Lower leg skin (tissue), 4 donors: ENCODE measurements around the gene NR1H3. TPM values are rescaled to one million over a fixed set of nuclear protein-coding genes. Genes with fewer than 3 reads are reported as not detected.
A peak's percentile ranks its signal among the peaks of the same experiment; 100 is the strongest.

Source experiments
- DNase-seq, 2 donors: peaks; one replicate each; pipeline ENCODE4 v3.0.0-alpha.2; 2019; ENCODE audit warnings: low spot score in 2 of 2
- H3K4me3 ChIP-seq: fragments of 200-600 bp; sonication (generic); 2 replicates; pipeline ENCODE4 v1.5.1; 2017; ENCODE audit warnings: mild to moderate bottlenecking, low read depth; ENCODE audit not compliant: poor library complexity, severe bottlenecking
- CTCF ChIP-seq, 3 donors: fragments of 450-650 bp; IDR thresholded peaks; one replicate each; pipeline ENCODE4 v1.5.1; 2016; ENCODE audit warnings: antibody characterized with exemption in 3 of 3, mild to moderate bottlenecking in 3 of 3, moderate library complexity in 2 of 3
- POLR2A ChIP-seq, 2 donors: fragments of 450-650 bp; IDR thresholded peaks; one replicate each; pipeline ENCODE4 v1.6.1; 2016 to 2017; ENCODE audit warnings: antibody characterized with exemption in 2 of 2, mild to moderate bottlenecking in 1 of 2, moderate library complexity in 1 of 2
- WGBS, 2 donors: methylation state at CpG; one replicate each; pipeline ENCODE4 v1.1.5; 2018; 5-methylcytosine and 5-hydroxymethylcytosine counted together
- intact Hi-C: fragments of 100-400 bp; cut with DNase I; formaldehyde crosslinking; loops from one replicate; pipeline ENCODE4 v1.15.0; 2023; ENCODE audit warnings: low total_unique reads
- total RNA-seq, 4 donors: library from RNA; depleted of rRNA; stranded (reverse); fragments of >200 nt; gene quantifications; one replicate each; pipeline ENCODE4 v1.1.0, GENCODE V29; 2016

The NR1H3 gene
- total RNA-seq, 4 donors from 2014 or later, result 18.5 to 34.6 (median 23.4) TPM

- DNase-seq, result peak; percentile 57 to 90
- intact Hi-C loops, result no loop called here
- WGBS, 2 donors, result 1 to 3% methylated on average over 12 of the region's 12 CpGs
- peak in 1 of 3 donors; percentile 10 for TF ChIP-seq CTCF (IDR thresholded peaks at IDR 0.05)
- no peak for TF ChIP-seq POLR2A (IDR thresholded peaks at IDR 0.05)
- no peak overlapping the region for H3K4me3 ChIP-seq
These were observed 41.5 kb upstream of the NR1H3 start for GRCh38 chr11:47216121-47216798.

- DNase-seq, result no peak
- intact Hi-C loops, result no loop called here
- H3K4me3 ChIP-seq, result no peak overlapping the region
- 25 to 52% methylated on average over 1 of the region's 1 CpG for WGBS, 2 donors
- TF ChIP-seq CTCF (IDR thresholded peaks at IDR 0.05) (no peak), POLR2A (IDR thresholded peaks at IDR 0.05) (no peak)
These were observed 37.4 kb upstream of the NR1H3 start for GRCh38 chr11:47220401-47220821.

GRCh38 chr11:47222696-47223095, 35.1 kb upstream of the NR1H3 start:
- WGBS, 2 donors, result 86 to 90% methylated on average over 2 of the region's 2 CpGs
- no peak overlapping the region for H3K4me3 ChIP-seq
- no peak for DNase-seq
- intact Hi-C loops, result no loop called here
- TF ChIP-seq CTCF (IDR thresholded peaks at IDR 0.05) (no peak), POLR2A (IDR thresholded peaks at IDR 0.05) (no peak)

GRCh38 chr11:47225552-47226400, 32.0 kb upstream of the NR1H3 start:
- WGBS, 2 donors, result 91 to 93% methylated on average over 7 of the region's 7 CpGs
- intact Hi-C loops, result no loop called here
- TF ChIP-seq CTCF (IDR thresholded peaks at IDR 0.05) (no peak), POLR2A (IDR thresholded peaks at IDR 0.05) (no peak)
- no peak overlapping the region for H3K4me3 ChIP-seq
- DNase-seq, result no peak

- DNase-seq, result no peak
- 94 to 95% methylated on average over 8 of the region's 8 CpGs for WGBS, 2 donors
- intact Hi-C loops, result no loop called here
- TF ChIP-seq POLR2A (IDR thresholded peaks at IDR 0.05) (no peak), CTCF (IDR thresholded peaks at IDR 0.05) (no peak)
- H3K4me3 ChIP-seq, result no peak overlapping the region
These were observed 28.6 kb upstream of the NR1H3 start for GRCh38 chr11:47229161-47229560.
